HCT116 (cell line): ENCODE data around the gene PTPRA. TPM values are rescaled to one million over a fixed set of nuclear protein-coding genes. Genes with fewer than 3 reads are reported as not detected.

Experiments
- ATAC-seq: fragments of 200-7000 bp; cut with Tn5 transposase; 2 replicates; pipeline ENCODE4 v1.9.1; 2020; ENCODE audit warnings: mild to moderate bottlenecking, moderate library complexity
- BruUV-seq: library from RNA; stranded (reverse); fragments of 400-500 nt; replicated peaks from 2 replicates; lab custom pipeline; 2021; lab: Mats Ljungman, UMichigan
- CTCF ChIA-PET: fragments of 300-600 bp; sonication (Branson Sonifier 250); formaldehyde crosslinking; loops from one replicate; lab custom pipeline; 2021; ENCODE audit warnings: antibody characterized with exemption; lab: Charles Lee
- POLR2A ChIA-PET: fragments of 300-600, 350-600 bp; sonication (Branson Sonifier 250); formaldehyde crosslinking; loops from one replicate; lab custom pipeline; 2021; ENCODE audit warnings: antibody characterized with exemption; lab: Charles Lee
- RAD21 ChIA-PET, 2 experiments: fragments of 300-600 bp; sonication (Branson Sonifier 250); formaldehyde crosslinking; loops; one replicate each; lab custom pipeline; 2023; ENCODE audit warnings: low total read pairs in 2 of 2; ENCODE audit not compliant: uncharacterized antibody in 2 of 2, unreplicated experiment in 2 of 2, low non-redundant PET in 1 of 2; lab: Charles Lee
- DNase-seq: peaks from one replicate; pipeline ENCODE4 v3.0.0-alpha.2; 2010; ENCODE audit warnings: low read depth, low spot score
- H2AFZ ChIP-seq: fragments of 200-600 bp; shearing (Covaris generic), sonication (generic); 2 replicates; pipeline ENCODE4 v1.6.1; 2017; ENCODE audit warnings: low read depth, mixed run types, mixed read lengths, antibody characterized with exemption, low read length; ENCODE audit not compliant: poor library complexity, severe bottlenecking
- H3K27ac ChIP-seq: 2 replicates; pipeline ENCODE4 v1.5.1; 2012; ENCODE audit warnings: low read depth, low read length
- H3K27me3 ChIP-seq: fragments of 200-600 bp; sonication (generic); 2 replicates; pipeline ENCODE4 v1.6.1; 2016; ENCODE audit warnings: mixed run types, low read length, mixed read lengths; ENCODE audit not compliant: insufficient read depth
- H3K36me3 ChIP-seq, 2 experiments: fragments of 200-500 bp in 1 of 2; fragments of 200-600 bp in 1 of 2; sonication (Bioruptor generic) in 1 of 2; sonication (generic) in 1 of 2; 2 replicates each; pipeline versions ENCODE4 v1.5.1 to v1.6.1; 2014 to 2016; ENCODE audit warnings: low read length in 2 of 2, inconsistent platforms in 1 of 2, mixed read lengths in 1 of 2, mixed run types in 1 of 2; ENCODE audit not compliant: insufficient read depth in 2 of 2, control insufficient read depth in 1 of 2
- H3K4me1 ChIP-seq, 2 experiments: fragments of 200-600 bp in 1 of 2; sonication (generic) in 1 of 2; 2 replicates each; pipeline versions ENCODE4 v1.5.1 to v1.6.1; 2012 to 2017; ENCODE audit warnings: low read length in 2 of 2, inconsistent platforms in 1 of 2, mild to moderate bottlenecking in 1 of 2, mixed read lengths in 1 of 2, mixed run types in 1 of 2, moderate library complexity in 1 of 2; ENCODE audit not compliant: insufficient read depth in 2 of 2, control insufficient read depth in 1 of 2
- H3K4me2 ChIP-seq: fragments of 200-600 bp; sonication (generic); 2 replicates; pipeline ENCODE4 v1.6.1; 2017; ENCODE audit warnings: mixed run types, low read length, mixed read lengths
- H3K4me3 ChIP-seq, 2 experiments: fragments of 200-600 bp in 1 of 2; sonication (generic) in 1 of 2; replicated peaks in 1 of 2; 2 replicates each; pipeline ENCODE4 v1.5.1; 2011 to 2016; ENCODE audit warnings: low read length in 2 of 2, control low read depth in 1 of 2, low read depth in 1 of 2, mild to moderate bottlenecking in 1 of 2, mixed read lengths in 1 of 2, mixed run types in 1 of 2
- H3K79me2 ChIP-seq: fragments of 200-600 bp; sonication (generic); 2 replicates; pipeline ENCODE4 v1.6.1; 2017; ENCODE audit warnings: mild to moderate bottlenecking, mixed run types, low read length, moderate library complexity, mixed read lengths; ENCODE audit not compliant: insufficient read depth
- H3K9ac ChIP-seq: fragments of 200-600 bp; sonication (generic); 2 replicates; pipeline ENCODE4 v1.6.1; 2016; ENCODE audit warnings: low read length, mixed read lengths
- H3K9me2 ChIP-seq: fragments of 200-600 bp; sonication (generic), shearing (Covaris generic); 2 replicates; pipeline ENCODE4 v1.6.1; 2017; ENCODE audit warnings: mixed run types, mild to moderate bottlenecking, moderate library complexity; ENCODE audit not compliant: insufficient read depth
- H3K9me3 ChIP-seq, 2 experiments: fragments of 200-500 bp in 1 of 2; fragments of 200-600 bp in 1 of 2; sonication (Bioruptor generic) in 1 of 2; sonication (generic) in 1 of 2; 2 replicates each; pipeline ENCODE4 v1.6.1; 2014 to 2017; ENCODE audit warnings: low read length in 2 of 2, mixed read lengths in 2 of 2, inconsistent platforms in 1 of 2, low read depth in 1 of 2, mild to moderate bottlenecking in 1 of 2, mixed run types in 1 of 2, moderate library complexity in 1 of 2; ENCODE audit not compliant: control insufficient read depth in 1 of 2, insufficient read depth in 1 of 2
- H4K20me1 ChIP-seq: fragments of 200-600 bp; sonication (generic), shearing (Covaris generic); 2 replicates; pipeline ENCODE4 v1.6.1; 2017; ENCODE audit warnings: mixed run types, mild to moderate bottlenecking, moderate library complexity; ENCODE audit not compliant: insufficient read depth
- CBX3 ChIP-seq: IDR thresholded peaks from 2 replicates; pipeline ENCODE4 v1.6.1; 2012; ENCODE audit warnings: low read depth
- CEBPB ChIP-seq: IDR thresholded peaks from 2 replicates; pipeline ENCODE4 v1.6.1; 2012; ENCODE audit warnings: low read depth
- EGR1 ChIP-seq: IDR thresholded peaks from 2 replicates; pipeline ENCODE4 v1.6.1; 2012; ENCODE audit warnings: low read depth
- ELF1 ChIP-seq: IDR thresholded peaks from 2 replicates; pipeline ENCODE4 v1.6.1; 2012; ENCODE audit warnings: low read depth, borderline replicate concordance
- EZH2 ChIP-seq: fragments of 200-600 bp; sonication (generic); IDR thresholded peaks from 2 replicates; pipeline ENCODE4 v1.6.1; 2017; ENCODE audit warnings: antibody characterized with exemption, mixed run types
- EZH2phosphoT487 ChIP-seq: fragments of 200-600 bp; IDR thresholded peaks from 2 replicates; pipeline ENCODE4 v1.6.1; 2018; ENCODE audit warnings: antibody characterized with exemption, borderline replicate concordance
- FOSL1 ChIP-seq: IDR thresholded peaks from 2 replicates; pipeline ENCODE4 v1.6.1; 2012; ENCODE audit warnings: low read depth
- JUND ChIP-seq: IDR thresholded peaks from 2 replicates; pipeline ENCODE4 v1.6.1; 2012
- POLR2A ChIP-seq: IDR thresholded peaks from 2 replicates; pipeline ENCODE4 v1.7.0; 2011; ENCODE audit warnings: borderline replicate concordance; ENCODE audit not compliant: insufficient read depth, insufficient read length; ENCODE audit errors: extremely low read depth
- RAD21 ChIP-seq: IDR thresholded peaks from 2 replicates; pipeline ENCODE4 v1.6.1; 2012; ENCODE audit warnings: low read depth, mild to moderate bottlenecking
- SIN3A ChIP-seq: IDR thresholded peaks from 2 replicates; pipeline ENCODE4 v1.6.1; 2012; ENCODE audit warnings: low read depth
- SP1 ChIP-seq: IDR thresholded peaks from 2 replicates; pipeline ENCODE4 v1.6.1; 2012; ENCODE audit warnings: low read depth
- SRF ChIP-seq: IDR thresholded peaks from 2 replicates; pipeline ENCODE4 v1.6.1; 2012; ENCODE audit warnings: low read depth
- TCF7L2 ChIP-seq: IDR thresholded peaks from 2 replicates; pipeline ENCODE4 v1.7.0; 2011; ENCODE audit warnings: borderline replicate concordance, inconsistent platforms; ENCODE audit not compliant: insufficient read depth, insufficient read length; ENCODE audit errors: extremely low read depth
- ZNF274 ChIP-seq: fragments of 200-500 bp; sonication (Bioruptor generic); IDR thresholded peaks from 2 replicates; pipeline ENCODE4 v1.6.1; 2014; ENCODE audit warnings: mild to moderate bottlenecking, low read depth, low read length, inconsistent platforms
- intact Hi-C: fragments of 100-400 bp; cut with micrococcal nuclease; formaldehyde crosslinking; loops from 2 replicates; pipeline ENCODE4 v1.10.0; 2022
- total RNA-seq: library from RNA; stranded (reverse); gene quantifications from one replicate; pipeline ENCODE4 v1.2.1, GENCODE V29; 2021; ENCODE audit not compliant: unreplicated experiment
- TF ChIP-seq, protein P1 (sequence below): IDR thresholded peaks from 2 replicates; pipeline ENCODE4 v1.6.1; 2012; ENCODE audit warnings: low read depth
- TF ChIP-seq, protein P2 (sequence below): IDR thresholded peaks from 2 replicates; pipeline ENCODE4 v1.6.1; 2012

Gene PTPRA
- total RNA-seq, 1 experiment from 2014 or later: 44.6 TPM

DNA sequence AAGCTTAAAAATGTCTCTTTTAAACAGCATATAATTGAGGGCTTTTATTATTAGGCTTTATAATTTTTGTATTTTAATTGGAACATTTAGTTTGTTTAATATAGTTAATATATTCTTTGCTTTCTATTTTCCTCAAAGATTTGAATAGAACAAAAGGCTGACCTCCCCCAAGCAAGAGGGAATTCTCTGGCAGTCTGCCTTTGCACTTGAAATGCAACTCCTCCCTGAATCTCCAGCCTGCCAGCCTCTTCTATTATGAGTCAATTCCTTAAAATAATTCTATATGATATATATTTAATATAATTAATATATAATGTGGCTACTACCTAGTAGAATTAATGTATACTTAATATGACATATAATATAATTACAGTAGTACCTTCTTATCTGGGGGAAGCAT, 69.2 kb downstream of the PTPRA start:
- peaks cover 26% of the 10 kb centered on the region for H3K79me2 ChIP-seq
- TF ChIP-seq TCF7L2: no peak
- TF ChIP-seq JUND: no peak
- TF ChIP-seq SIN3A: no peak
- no peak for TF ChIP-seq POLR2A
- TF ChIP-seq, protein P1, sequence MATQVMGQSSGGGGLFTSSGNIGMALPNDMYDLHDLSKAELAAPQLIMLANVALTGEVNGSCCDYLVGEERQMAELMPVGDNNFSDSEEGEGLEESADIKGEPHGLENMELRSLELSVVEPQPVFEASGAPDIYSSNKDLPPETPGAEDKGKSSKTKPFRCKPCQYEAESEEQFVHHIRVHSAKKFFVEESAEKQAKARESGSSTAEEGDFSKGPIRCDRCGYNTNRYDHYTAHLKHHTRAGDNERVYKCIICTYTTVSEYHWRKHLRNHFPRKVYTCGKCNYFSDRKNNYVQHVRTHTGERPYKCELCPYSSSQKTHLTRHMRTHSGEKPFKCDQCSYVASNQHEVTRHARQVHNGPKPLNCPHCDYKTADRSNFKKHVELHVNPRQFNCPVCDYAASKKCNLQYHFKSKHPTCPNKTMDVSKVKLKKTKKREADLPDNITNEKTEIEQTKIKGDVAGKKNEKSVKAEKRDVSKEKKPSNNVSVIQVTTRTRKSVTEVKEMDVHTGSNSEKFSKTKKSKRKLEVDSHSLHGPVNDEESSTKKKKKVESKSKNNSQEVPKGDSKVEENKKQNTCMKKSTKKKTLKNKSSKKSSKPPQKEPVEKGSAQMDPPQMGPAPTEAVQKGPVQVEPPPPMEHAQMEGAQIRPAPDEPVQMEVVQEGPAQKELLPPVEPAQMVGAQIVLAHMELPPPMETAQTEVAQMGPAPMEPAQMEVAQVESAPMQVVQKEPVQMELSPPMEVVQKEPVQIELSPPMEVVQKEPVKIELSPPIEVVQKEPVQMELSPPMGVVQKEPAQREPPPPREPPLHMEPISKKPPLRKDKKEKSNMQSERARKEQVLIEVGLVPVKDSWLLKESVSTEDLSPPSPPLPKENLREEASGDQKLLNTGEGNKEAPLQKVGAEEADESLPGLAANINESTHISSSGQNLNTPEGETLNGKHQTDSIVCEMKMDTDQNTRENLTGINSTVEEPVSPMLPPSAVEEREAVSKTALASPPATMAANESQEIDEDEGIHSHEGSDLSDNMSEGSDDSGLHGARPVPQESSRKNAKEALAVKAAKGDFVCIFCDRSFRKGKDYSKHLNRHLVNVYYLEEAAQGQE: no peak
- TF ChIP-seq, protein P2, sequence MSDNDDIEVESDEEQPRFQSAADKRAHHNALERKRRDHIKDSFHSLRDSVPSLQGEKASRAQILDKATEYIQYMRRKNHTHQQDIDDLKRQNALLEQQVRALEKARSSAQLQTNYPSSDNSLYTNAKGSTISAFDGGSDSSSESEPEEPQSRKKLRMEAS: no peak
- TF ChIP-seq FOSL1: no peak
- no peak for TF ChIP-seq ELF1
- no peak for TF ChIP-seq CEBPB
- TF ChIP-seq SRF: no peak
- no peak for TF ChIP-seq ZNF274
- TF ChIP-seq RAD21: no peak
- no peak for TF ChIP-seq EZH2
- TF ChIP-seq SP1: no peak
- TF ChIP-seq EGR1: no peak
- no peak for TF ChIP-seq CBX3
- no peak for TF ChIP-seq EZH2phosphoT487
- TF ChIP-seq, all 23 proteins: peak for 0
- Histone ChIP-seq H3K9me2 (no peaks in the 10 kb centered on the region), H3K4me1 (no peaks in the 10 kb centered on the region), H3K27ac (no peak overlapping the region), H3K9ac (no peak overlapping the region), H3K27me3 (no peaks in the 10 kb centered on the region), H3K4me2 (no peak overlapping the region), H3K9me3 (no peaks in the 10 kb centered on the region), H2AFZ (no peak overlapping the region), H4K20me1 (0 out of 2 replicates have a peak, but pooled peaks cover 5% of the 10 kb centered on the region), H3K36me3 (no peaks in the 10 kb centered on the region), H3K4me3 (no peak overlapping the region)
- BruUV-seq: no TSS peak
- ChIA-PET CTCF (no interaction called here), POLR2A (no interaction called here), RAD21 (no interaction called here)
- ATAC-seq (no peak), DNase-seq (no peak)
- intact Hi-C loops: no loop called here
